ENCODE data around the gene TAF7L.

- TF ChIP-seq TCF7L2 (IDR thresholded peaks at IDR 0.05; ENCODE audit: low read depth, low read length) (no peak), ZBTB1 (CRISPR knock-in tag; IDR thresholded peaks at IDR 0.05; ENCODE audit: borderline replicate concordance) (no peak), IKZF4 (CRISPR knock-in tag; IDR thresholded peaks at IDR 0.05; ENCODE audit: borderline replicate concordance, low read depth, not compliant biosample characterization) (no peak), CREB3 (CRISPR knock-in tag; IDR thresholded peaks at IDR 0.05) (no peak), DMAP1 (CRISPR knock-in tag; IDR thresholded peaks at IDR 0.05) (no peak), ZNF839 (CRISPR knock-in tag; IDR thresholded peaks at IDR 0.05; ENCODE audit: borderline replicate concordance) (no peak), POLR2A (IDR thresholded peaks at IDR 0.05; ENCODE audit: insufficient read depth in 1 of 2, low read depth in 2 of 2, low read length in 2 of 2) (no peak), PATZ1 (CRISPR knock-in tag; IDR thresholded peaks at IDR 0.05) (no peak), EZH2 (conservative IDR thresholded peaks at IDR 0.05; ENCODE audit: low read depth, low read length) (no peak), PHF8 (CRISPR knock-in tag; IDR thresholded peaks at IDR 0.05) (no peak), IKZF1 (IDR thresholded peaks at IDR 0.05) (no peak), EHMT2 (IDR thresholded peaks at IDR 0.05; ENCODE audit: borderline replicate concordance, low read depth, low read length) (no peak)
- TF ChIP-seq, protein P1, sequence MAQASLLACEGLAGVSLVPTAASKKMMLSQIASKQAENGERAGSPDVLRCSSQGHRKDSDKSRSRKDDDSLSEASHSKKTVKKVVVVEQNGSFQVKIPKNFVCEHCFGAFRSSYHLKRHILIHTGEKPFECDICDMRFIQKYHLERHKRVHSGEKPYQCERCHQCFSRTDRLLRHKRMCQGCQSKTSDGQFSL (CRISPR knock-in tag; IDR thresholded peaks at IDR 0.05), result no peak
- TF ChIP-seq, protein P2, sequence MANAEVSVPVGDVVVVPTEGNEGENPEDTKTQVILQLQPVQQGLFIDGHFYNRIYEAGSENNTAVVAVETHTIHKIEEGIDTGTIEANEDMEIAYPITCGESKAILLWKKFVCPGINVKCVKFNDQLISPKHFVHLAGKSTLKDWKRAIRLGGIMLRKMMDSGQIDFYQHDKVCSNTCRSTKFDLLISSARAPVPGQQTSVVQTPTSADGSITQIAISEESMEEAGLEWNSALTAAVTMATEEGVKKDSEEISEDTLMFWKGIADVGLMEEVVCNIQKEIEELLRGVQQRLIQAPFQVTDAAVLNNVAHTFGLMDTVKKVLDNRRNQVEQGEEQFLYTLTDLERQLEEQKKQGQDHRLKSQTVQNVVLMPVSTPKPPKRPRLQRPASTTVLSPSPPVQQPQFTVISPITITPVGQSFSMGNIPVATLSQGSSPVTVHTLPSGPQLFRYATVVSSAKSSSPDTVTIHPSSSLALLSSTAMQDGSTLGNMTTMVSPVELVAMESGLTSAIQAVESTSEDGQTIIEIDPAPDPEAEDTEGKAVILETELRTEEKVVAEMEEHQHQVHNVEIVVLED (CRISPR knock-in tag; IDR thresholded peaks at IDR 0.05; ENCODE audit: borderline replicate concordance), result no peak
Measured at GRCh38 chrX:101303790-101304189, 12.7 kb upstream of the TAF7L start.

Measured in HepG2 (cell line).